Stimulated activated effector memory CD8-positive, alpha-beta T cell treated with anti-CD3 and anti-CD28 coated beads, Interleukin-12 subunit alpha, Interleukin-12 subunit beta, amount 100 ng/mL, for 72 hours (primary cell): ENCODE measurements around the gene C1orf56.

Experiments used
- ATAC-seq: fragments of 150-1000 bp; cut with Tn5 transposase; 2 replicates; pipeline ENCODE4 v1.10.0; 2021
- DNase-seq, 2 donors: peaks; one replicate each; pipeline ENCODE4 v3.0.0; 2021 to 2022; ENCODE audit warnings: low spot score in 2 of 2
- H3K27ac Mint-ChIP-seq: one replicate; pipeline ENCODE4 v1.8.0; 2022; ENCODE audit warnings: mild to moderate bottlenecking, mixed read lengths
- H3K36me3 Mint-ChIP-seq: one replicate; pipeline ENCODE4 v1.8.0; 2022; ENCODE audit warnings: mild to moderate bottlenecking, mixed read lengths
- H3K4me1 Mint-ChIP-seq: one replicate; pipeline ENCODE4 v1.8.0; 2022; ENCODE audit warnings: mixed read lengths
- H3K4me3 Mint-ChIP-seq: one replicate; pipeline ENCODE4 v1.8.0; 2022; ENCODE audit warnings: mild to moderate bottlenecking, mixed read lengths
- H3K9me3 Mint-ChIP-seq: one replicate; pipeline ENCODE4 v1.8.0; 2022; ENCODE audit warnings: mixed read lengths

C1orf56 gene, protein sequence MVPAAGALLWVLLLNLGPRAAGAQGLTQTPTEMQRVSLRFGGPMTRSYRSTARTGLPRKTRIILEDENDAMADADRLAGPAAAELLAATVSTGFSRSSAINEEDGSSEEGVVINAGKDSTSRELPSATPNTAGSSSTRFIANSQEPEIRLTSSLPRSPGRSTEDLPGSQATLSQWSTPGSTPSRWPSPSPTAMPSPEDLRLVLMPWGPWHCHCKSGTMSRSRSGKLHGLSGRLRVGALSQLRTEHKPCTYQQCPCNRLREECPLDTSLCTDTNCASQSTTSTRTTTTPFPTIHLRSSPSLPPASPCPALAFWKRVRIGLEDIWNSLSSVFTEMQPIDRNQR

DNA sequence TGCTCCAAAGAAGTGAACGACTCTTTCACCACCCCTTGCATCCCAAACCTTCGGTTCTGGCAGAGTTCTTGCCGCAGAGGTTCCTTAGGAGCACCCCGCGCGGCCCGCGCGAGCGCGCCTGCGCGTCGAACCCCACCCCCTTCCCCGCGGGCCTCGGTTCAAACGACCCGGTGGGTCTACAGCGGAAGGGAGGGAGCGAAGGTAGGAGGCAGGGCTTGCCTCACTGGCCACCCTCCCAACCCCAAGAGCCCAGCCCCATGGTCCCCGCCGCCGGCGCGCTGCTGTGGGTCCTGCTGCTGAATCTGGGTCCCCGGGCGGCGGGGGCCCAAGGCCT, at the start of gene C1orf56:
C1orf56 (plus strand) TSS at position 161 of the 334 bp plus-strand sequence; CDS start at position 258, 97 bp downstream.
- peak within 1 kb of the TSS; percentile 93 for H3K27ac Mint-ChIP-seq
- DNase-seq (peak; percentile 40 to 73), ATAC-seq (peak; percentile 81)
- peak within 1 kb of the TSS; percentile 91 for H3K4me3 Mint-ChIP-seq
- H3K9me3 Mint-ChIP-seq, result no peaks in the 10 kb centered on the region
- H3K4me1 Mint-ChIP-seq, result peaks cover 53% of the 10 kb centered on the region
- H3K36me3 Mint-ChIP-seq, result peaks cover 38% of the 10 kb centered on the region

DNA sequence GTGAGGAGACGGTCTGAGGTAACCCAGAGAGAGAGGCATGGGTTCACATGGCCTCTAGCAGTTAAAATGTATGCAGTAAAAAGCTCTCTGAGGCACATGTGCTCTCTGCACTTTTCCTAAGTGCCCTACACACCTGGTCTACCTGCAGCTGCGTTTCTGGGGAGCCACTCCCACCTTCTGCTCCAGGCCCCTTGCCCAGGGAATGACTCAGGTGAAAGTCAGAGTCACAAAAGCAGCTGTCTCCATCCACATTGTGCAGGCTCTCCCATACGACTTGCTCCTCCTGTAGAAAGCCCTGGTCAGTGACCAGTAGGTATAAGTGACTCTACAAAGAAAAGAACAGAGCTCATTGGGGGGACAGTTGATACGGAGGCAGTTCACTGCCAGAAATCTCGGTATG, 49.6 kb upstream of the C1orf56 start:
- Mint-ChIP-seq H3K4me3 (no peak overlapping the region), H3K4me1 (peaks cover 21% of the 10 kb centered on the region), H3K9me3 (no peaks in the 10 kb centered on the region), H3K27ac (no peak overlapping the region), H3K36me3 (no peaks in the 10 kb centered on the region)
- ATAC-seq (no peak), DNase-seq (no peak)

DNA sequence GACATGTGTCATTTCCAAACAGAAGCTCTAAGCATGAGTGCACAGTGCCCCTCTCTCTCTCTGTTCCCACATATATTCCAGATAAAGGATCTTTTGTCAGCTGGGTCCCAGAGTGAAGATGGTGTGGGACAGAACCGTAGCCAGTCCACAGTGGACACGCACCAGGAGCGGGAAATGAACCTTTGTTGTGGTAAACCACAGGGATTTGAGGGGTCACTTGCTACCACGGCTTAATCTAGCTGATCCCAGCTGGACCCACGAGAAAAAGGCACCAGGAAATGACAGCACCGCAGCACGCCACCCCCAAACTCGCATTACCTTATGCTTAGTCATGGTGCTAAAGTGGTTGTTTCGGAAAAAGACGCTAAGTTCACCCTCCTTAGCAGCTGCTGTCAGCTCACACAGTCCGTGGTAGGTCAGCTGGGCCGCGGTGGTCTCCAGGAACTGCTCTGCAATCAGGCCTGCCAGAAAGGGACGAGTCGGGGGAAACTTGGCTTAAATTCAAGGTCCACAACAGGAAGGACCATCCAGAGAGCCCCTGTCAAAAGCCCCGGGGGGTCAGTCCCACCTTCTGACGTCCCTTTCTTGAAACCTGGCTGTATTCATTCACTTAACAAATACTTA, 48.4 kb upstream of the C1orf56 start:
- H3K36me3 Mint-ChIP-seq, result no peaks in the 10 kb centered on the region
- ATAC-seq (peak; percentile 86), DNase-seq (no peak)
- H3K4me3 Mint-ChIP-seq, result no peak overlapping the region
- H3K4me1 Mint-ChIP-seq, result peaks cover 24% of the 10 kb centered on the region
- H3K27ac Mint-ChIP-seq, result peak overlapping the region; percentile 43
- no peaks in the 10 kb centered on the region for H3K9me3 Mint-ChIP-seq

DNA sequence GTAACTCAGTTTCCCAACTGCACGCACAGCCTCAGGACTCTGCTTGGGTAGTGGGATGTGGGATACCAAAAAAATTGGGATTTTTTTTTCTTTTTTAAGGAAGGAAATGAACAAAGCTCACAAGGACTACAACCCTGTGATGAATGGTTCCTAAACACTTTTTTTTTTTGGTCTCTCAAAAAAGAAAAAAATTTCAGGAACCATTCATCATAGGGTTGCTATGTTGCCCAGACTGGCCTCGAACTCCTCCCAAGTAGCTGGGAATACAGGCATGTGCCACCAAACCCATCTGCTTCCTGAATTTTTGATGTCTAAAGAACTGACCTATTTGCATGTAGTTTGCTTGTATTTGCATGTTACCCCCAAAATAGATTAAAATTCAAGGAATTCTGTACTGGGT, 47.6 kb upstream of the C1orf56 start:
- H3K4me3 Mint-ChIP-seq, result no peak overlapping the region
- H3K9me3 Mint-ChIP-seq, result no peaks in the 10 kb centered on the region
- H3K27ac Mint-ChIP-seq, result no peak overlapping the region
- no peaks in the 10 kb centered on the region for H3K36me3 Mint-ChIP-seq
- peaks cover 24% of the 10 kb centered on the region for H3K4me1 Mint-ChIP-seq
- no peak for ATAC-seq
- DNase-seq, result no peak

DNA sequence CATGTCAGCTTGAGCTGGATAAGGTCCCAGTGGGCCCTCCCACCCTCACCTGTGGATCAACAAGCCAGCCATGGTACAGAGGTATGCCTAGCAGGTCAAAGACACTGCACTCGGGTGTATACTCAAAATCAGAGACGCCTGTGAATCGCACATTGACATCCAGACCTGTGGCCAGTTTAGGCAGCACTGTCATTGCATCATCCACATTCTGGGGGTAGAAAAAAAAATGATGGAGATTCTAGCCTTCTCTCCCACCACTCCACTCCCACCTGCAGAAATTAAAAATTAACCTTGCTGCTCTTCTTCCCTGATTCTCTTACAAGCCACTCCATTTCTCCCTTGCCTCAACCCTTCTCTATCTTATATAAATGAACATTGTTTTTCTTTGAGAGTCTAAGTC, 47.1 kb upstream of the C1orf56 start:
- Mint-ChIP-seq H3K4me3 (no peak overlapping the region), H3K27ac (no peak overlapping the region), H3K4me1 (peaks cover 27% of the 10 kb centered on the region), H3K9me3 (no peaks in the 10 kb centered on the region), H3K36me3 (no peaks in the 10 kb centered on the region)
- ATAC-seq (no peak), DNase-seq (no peak)

DNA sequence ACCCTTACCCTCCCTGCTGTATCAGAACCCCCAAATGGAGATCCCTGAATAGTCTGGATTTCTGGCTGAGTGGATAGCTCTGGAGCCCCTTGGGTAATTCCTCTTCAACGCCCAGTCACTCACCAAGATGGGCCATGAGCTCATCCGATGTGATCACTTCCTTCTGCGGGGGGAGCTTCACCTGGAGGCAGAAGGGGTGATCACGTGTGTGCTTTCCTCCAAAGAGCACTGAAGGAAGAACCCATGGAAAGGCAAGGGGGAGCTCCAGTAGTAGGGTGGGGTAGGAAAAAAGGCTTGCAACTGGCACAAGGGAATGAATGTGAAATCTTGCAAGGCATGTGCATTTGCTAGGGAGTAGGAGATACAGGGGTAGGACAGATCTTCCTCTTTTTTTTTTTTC, 45.9 kb upstream of the C1orf56 start:
- ATAC-seq (no peak), DNase-seq (no peak)
- no peak overlapping the region for H3K4me3 Mint-ChIP-seq
- no peak overlapping the region for H3K27ac Mint-ChIP-seq
- peaks cover 32% of the 10 kb centered on the region for H3K4me1 Mint-ChIP-seq
- no peaks in the 10 kb centered on the region for H3K9me3 Mint-ChIP-seq
- H3K36me3 Mint-ChIP-seq, result no peaks in the 10 kb centered on the region

DNA sequence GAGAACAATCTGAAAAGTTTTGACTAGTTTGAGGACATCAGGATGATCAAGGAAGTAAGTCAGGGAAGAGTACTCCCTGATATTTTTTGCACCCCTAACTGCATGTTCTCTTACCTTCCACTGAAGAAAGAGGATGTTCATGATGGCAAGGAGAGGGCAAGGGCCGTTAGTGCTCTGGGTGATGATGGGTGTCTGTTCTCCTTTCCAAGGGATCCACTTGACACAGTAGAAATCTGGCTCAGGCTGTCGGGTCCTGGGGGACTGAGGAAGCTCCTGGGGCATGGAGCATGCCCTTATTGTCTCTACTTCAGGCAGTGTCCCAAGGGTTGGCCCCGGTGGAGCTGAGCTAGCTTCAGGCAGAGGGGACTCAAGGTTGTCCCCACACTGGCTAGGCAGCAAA, 45.5 kb upstream of the C1orf56 start:
- H3K9me3 Mint-ChIP-seq, result no peaks in the 10 kb centered on the region
- H3K4me3 Mint-ChIP-seq, result no peak overlapping the region
- ATAC-seq, result no peak
- no peak overlapping the region for H3K27ac Mint-ChIP-seq
- H3K4me1 Mint-ChIP-seq, result peaks cover 36% of the 10 kb centered on the region
- no peak for DNase-seq
- H3K36me3 Mint-ChIP-seq, result no peaks in the 10 kb centered on the region

DNA sequence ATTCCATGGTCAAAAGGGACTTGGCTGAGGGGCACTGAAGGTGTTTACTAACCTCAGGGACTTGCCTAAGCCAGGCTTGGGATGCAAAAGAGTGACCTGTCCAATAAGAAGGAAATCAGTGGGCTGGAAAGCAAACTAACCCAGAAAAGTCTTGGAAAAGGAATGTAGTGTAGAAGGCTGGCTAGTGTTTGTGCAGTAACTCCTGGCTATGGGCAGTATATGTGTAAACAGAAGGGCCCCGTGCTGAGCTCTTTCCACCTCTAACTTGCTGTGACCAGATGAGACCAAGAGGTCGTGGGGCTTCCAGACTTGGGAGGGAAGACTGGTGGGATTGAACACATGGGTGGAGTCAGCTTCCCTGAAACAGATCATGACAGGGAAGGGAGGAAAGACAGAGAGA, 44.9 kb upstream of the C1orf56 start:
- no peak for DNase-seq
- H3K27ac Mint-ChIP-seq, result peak overlapping the region; percentile 36
- H3K4me1 Mint-ChIP-seq, result peaks cover 41% of the 10 kb centered on the region
- no peaks in the 10 kb centered on the region for H3K9me3 Mint-ChIP-seq
- H3K36me3 Mint-ChIP-seq, result no peaks in the 10 kb centered on the region
- no peak overlapping the region for H3K4me3 Mint-ChIP-seq
- ATAC-seq, result no peak

DNA sequence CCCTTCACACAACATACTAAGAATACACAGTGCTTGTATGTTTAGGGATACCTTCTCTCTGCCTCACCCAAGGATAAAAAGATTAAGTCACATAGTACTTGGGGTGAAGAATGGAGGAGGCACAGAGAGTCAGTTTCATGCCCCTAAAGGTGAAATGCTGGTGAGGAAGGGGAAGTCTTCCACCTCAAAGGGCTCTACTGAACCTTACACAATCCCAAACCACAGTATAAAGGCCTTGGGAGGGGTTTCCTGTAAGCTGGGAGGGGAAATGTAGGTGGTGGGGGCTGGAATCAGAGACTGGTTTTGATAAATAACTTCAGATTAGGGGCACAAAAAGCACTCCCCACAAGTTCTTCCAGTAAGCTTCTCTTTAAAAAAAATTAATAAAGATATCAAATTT, 44.4 kb upstream of the C1orf56 start:
- Mint-ChIP-seq H3K36me3 (peaks cover 1% of the 10 kb centered on the region), H3K9me3 (no peaks in the 10 kb centered on the region), H3K27ac (peak overlapping the region; percentile 36), H3K4me1 (peaks cover 47% of the 10 kb centered on the region), H3K4me3 (no peak overlapping the region)
- ATAC-seq (no peak), DNase-seq (no peak)

DNA sequence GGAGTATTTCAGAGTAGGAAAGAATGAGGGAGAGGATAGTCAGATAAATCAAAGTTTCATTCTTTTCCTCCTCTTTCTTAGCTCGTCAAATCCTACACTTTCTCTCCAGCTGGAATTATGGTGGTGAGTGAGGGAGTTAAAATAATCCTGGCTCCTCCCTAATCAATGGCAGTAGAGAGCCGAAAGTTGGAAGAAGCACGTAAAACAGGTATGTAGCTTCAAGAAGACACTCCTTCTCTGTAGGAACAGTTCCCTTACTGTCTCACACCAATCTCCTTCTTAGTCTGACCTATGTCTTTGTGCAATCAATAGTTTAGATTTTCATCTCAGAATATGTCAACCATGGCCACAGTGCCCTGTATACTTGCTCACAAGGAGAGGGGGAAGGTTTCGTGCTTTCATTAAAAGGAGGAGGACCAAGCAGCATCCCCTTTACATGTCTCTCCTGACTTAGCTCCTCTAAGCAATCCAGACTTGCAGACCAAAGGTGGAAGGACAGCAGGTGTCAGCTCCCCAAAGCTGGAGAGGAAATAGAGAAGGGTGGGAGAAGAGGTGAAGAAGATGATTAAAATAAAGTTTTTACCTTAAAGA, 41.7 kb upstream of the C1orf56 start:
- Mint-ChIP-seq H3K27ac (peak overlapping the region; percentile 95), H3K4me1 (peaks cover 61% of the 10 kb centered on the region), H3K9me3 (no peaks in the 10 kb centered on the region), H3K4me3 (peak overlapping the region; percentile 99), H3K36me3 (peaks cover 6% of the 10 kb centered on the region)
- DNase-seq (no peak), ATAC-seq (no peak)

DNA sequence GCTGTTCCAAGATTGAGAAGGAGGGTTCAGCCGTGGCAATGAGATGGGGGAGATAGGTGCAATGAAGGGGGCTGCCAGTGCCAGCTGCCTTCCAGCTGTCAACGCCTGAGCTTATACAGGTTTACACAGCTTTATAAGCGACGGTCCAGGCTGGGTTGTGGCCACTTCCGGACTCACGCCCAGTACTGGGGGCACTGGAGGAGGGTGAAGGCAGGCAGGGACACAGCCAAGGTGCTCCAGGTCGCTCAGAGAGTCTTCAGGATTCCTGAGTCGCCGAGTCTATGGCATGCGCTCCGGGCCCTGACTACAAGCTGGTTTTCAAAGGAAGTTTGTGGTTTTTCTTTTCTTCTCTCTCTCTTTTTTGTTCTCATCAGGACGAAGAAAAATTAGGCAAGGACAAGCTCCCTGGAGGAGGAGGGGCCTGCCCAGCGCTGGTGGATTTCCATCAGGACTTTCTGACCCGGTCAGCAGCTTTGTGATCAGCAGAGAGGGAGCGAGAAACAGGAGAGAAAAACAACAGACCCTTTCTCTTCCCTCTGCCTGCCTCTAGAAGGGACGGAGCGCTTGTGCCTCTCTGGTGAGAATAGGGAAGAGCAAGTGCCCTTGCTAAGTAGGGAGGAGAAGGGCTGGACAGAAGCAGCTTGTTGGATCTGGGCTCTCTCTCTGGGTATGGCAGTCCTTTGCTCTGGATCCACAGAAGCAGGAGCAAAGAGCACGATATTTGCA, 41.1 kb upstream of the C1orf56 start, which contains the start of gene MINDY1:
MINDY1 (minus strand) TSS at position 576 of the 726 bp plus-strand sequence. CDS start 4,285 bp downstream, outside the sequence.
- Mint-ChIP-seq H3K9me3 (no peaks in the 10 kb centered on the region), H3K4me1 (peaks cover 61% of the 10 kb centered on the region), H3K36me3 (peaks cover 11% of the 10 kb centered on the region), H3K27ac (peak within 1 kb of the TSS; percentile 95), H3K4me3 (peak within 1 kb of the TSS; percentile 99)
- peak in 1 of 2 donors; percentile 58 for DNase-seq
- peak; percentile 27 for ATAC-seq

DNA sequence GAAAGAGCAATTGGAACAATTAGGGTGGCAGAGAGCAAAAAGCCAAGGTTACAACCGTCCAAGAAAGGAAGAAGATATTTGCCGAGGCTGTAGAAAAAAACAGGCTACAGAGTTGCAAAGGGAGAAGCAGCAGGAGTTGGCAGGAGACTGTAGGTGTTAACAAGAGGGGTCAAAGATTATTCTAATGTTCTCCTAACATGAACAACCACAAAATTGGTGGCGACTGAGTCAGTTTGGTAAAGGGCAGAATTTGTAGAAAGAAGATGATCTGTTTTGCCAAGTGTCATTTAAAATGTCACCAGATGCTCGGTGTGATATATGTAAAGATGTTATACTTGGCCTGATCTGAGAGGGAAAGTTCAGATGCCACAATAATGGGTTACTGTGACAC, 39.7 kb upstream of the C1orf56 start:
- ATAC-seq, result no peak
- peak overlapping the region; percentile 99 for H3K4me3 Mint-ChIP-seq
- no peak for DNase-seq
- peak overlapping the region; percentile 95 for H3K27ac Mint-ChIP-seq
- peaks cover 48% of the 10 kb centered on the region for H3K4me1 Mint-ChIP-seq
- peaks cover 12% of the 10 kb centered on the region for H3K36me3 Mint-ChIP-seq
- no peaks in the 10 kb centered on the region for H3K9me3 Mint-ChIP-seq

DNA sequence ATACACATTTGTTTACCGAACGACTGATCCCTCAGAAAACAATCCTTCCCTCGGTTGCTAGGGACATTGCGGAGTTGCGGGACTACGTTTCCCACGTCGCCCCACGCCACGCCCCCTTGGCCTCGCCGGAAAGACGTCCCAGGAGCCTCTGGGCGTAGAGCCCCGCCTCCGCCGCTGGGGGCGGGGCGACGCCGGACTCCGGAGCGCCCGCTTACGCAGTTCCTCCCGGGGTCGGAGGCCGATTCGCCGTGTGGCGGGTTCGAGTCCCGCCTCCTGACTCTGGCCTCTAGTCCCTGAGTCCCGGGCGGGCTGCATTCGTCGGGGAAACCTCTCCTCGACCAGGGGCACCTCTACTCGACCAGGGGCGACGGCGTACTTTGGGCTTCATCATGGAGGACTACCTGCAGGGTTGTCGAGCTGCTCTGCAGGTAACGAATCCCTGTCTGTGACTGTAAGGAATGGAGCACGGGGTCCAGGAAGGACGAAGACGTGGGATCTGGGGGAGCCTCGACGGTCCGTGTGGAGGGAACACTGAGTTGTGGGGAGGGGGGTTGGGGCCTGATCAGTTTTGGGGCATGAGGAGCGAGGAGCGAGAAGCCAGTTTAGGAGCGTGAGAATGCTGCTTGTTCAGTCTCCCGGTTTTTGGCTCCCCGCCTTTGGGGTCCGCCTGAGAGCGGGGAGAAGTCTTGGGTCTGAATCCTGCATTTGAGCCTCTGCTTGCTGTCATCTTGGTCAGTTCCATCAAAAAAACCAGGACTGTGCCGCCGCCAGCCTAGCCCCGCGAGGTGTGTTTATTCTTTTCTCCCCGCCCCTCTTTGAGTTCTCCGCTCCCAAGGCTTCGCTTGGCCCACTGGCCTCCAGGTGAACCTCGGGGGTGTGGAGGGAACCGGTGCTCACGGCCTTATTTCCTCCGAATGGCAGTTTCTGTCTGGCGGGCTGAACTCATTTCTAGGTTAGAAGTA, 39.0 kb upstream of the C1orf56 start, which contains the start of gene PRUNE1:
PRUNE1 (plus strand) TSS at position 206 of the 962 bp plus-strand sequence; CDS start at position 390, 184 bp downstream.
- H3K27ac Mint-ChIP-seq, result peak within 1 kb of the TSS; percentile 95
- peaks cover 12% of the 10 kb centered on the region for H3K36me3 Mint-ChIP-seq
- ATAC-seq, result peak; percentile 91
- peak within 1 kb of the TSS; percentile 99 for H3K4me3 Mint-ChIP-seq
- DNase-seq, result peak; percentile 91 to 96
- peaks cover 44% of the 10 kb centered on the region for H3K4me1 Mint-ChIP-seq
- no peaks in the 10 kb centered on the region for H3K9me3 Mint-ChIP-seq

DNA sequence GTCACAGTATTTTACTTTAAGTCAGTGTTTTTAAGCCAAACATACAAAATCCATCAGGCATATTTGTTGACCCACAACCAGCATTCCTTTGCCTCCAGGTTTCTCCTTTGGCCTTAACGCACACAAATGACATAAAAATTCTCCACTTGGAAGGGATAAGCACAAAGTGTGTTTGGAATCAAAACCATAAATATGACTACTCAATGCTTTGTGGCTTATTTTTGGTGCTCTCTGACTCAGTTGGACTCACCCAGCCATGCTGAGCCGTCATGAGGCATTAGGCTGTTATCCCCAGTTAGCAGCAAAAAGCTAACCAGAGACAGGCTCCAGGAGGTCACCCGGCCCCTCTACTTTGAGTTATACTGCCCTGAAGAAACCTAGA, 38.4 kb upstream of the C1orf56 start:
- H3K4me3 Mint-ChIP-seq, result peak overlapping the region; percentile 99
- peaks cover 44% of the 10 kb centered on the region for H3K4me1 Mint-ChIP-seq
- H3K36me3 Mint-ChIP-seq, result peaks cover 12% of the 10 kb centered on the region
- no peaks in the 10 kb centered on the region for H3K9me3 Mint-ChIP-seq
- peak; percentile 50 for ATAC-seq
- H3K27ac Mint-ChIP-seq, result peak overlapping the region; percentile 95
- no peak for DNase-seq
